Osteoblast (primary cell): ENCODE measurements around the gene SEPTIN8. TPM values are rescaled to one million over a fixed set of nuclear protein-coding genes. Genes with fewer than 3 reads are reported as not detected.

ENCODE experiments used
- DNase-seq: peaks from one replicate; pipeline ENCODE4 v3.0.0; 2011; ENCODE audit warnings: low spot score, mixed read lengths; ENCODE audit not compliant: insufficient read length; ENCODE audit errors: missing footprints
- H2AFZ ChIP-seq: 2 replicates; pipeline ENCODE4 v1.6.0; 2011; ENCODE audit warnings: mild to moderate bottlenecking, low read length
- H3K27ac ChIP-seq: 2 replicates; pipeline ENCODE4 v1.5.1; 2011; ENCODE audit warnings: mild to moderate bottlenecking, low read depth, low read length, moderate library complexity
- H3K27me3 ChIP-seq: 2 replicates; pipeline ENCODE4 v1.6.0; 2012; ENCODE audit warnings: mild to moderate bottlenecking, control low read depth, inconsistent platforms, low read length, moderate library complexity; ENCODE audit not compliant: insufficient read depth
- H3K36me3 ChIP-seq: 2 replicates; pipeline ENCODE4 v1.5.1; 2011; ENCODE audit warnings: mild to moderate bottlenecking, low read length, control low read depth, moderate library complexity; ENCODE audit not compliant: insufficient read depth
- H3K4me1 ChIP-seq: 2 replicates; pipeline ENCODE4 v1.5.1; 2011; ENCODE audit warnings: mild to moderate bottlenecking, low read length, control low read depth, moderate library complexity; ENCODE audit not compliant: insufficient read depth
- H3K4me2 ChIP-seq: 2 replicates; pipeline ENCODE4 v1.6.0; 2011; ENCODE audit warnings: mild to moderate bottlenecking, low read length; ENCODE audit not compliant: insufficient read depth
- H3K4me3 ChIP-seq: fragments of 200-600 bp; sonication (generic); 3 replicates; pipeline ENCODE4 v1.5.1; 2012; ENCODE audit warnings: mild to moderate bottlenecking, low read length, inconsistent platforms; ENCODE audit not compliant: insufficient read depth
- H3K79me2 ChIP-seq: 2 replicates; pipeline ENCODE4 v1.6.0; 2012; ENCODE audit warnings: mild to moderate bottlenecking, low read length, control low read depth, inconsistent platforms; ENCODE audit not compliant: insufficient read depth
- H3K9me3 ChIP-seq: 2 replicates; pipeline ENCODE4 v1.5.1; 2011; ENCODE audit warnings: low read depth, low read length, control low read depth
- H4K20me1 ChIP-seq: 2 replicates; pipeline ENCODE4 v1.6.0; 2012; ENCODE audit warnings: mild to moderate bottlenecking, low read length, control low read depth; ENCODE audit not compliant: insufficient read depth
- CTCF ChIP-seq: IDR thresholded peaks from 2 replicates; pipeline ENCODE4 v1.5.1; 2011; ENCODE audit warnings: mild to moderate bottlenecking, low read depth, low read length, moderate library complexity; ENCODE audit errors: extremely low read depth
- total RNA-seq: library from RNA; depleted of rRNA; stranded (reverse); fragments of >200 nt; gene quantifications from 2 replicates; pipeline ENCODE4 v1.2.3, GENCODE V29; 2012

Gene SEPTIN8
- total RNA-seq, 1 donor = 33.7 TPM

DNA sequence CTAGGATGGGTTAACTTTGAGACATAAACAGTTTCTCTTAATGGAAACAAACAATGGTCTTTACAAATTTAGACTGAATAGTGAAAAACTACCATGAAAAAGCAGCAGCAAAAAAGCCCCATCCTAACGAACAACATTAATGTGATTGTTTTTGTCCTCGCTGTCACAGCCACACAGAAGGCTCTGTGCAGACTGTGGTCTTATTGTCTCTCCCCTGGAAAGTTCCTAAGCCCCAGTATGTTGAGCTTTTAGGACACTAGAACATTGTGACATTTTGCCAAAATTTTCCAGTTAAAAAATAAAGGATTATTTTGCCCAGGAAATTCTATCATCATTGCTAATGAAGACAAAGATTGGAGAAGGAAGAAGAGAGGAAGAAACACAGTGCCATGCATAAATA is 23.5 kb upstream of the SEPTIN8 start:
- Histone ChIP-seq H3K27me3 (peaks cover 26% of the 10 kb centered on the region), H3K79me2 (no peaks in the 10 kb centered on the region), H3K4me1 (no peaks in the 10 kb centered on the region), H4K20me1 (no peaks in the 10 kb centered on the region), H3K4me2 (no peak overlapping the region), H3K27ac (no peak overlapping the region), H3K36me3 (no peaks in the 10 kb centered on the region), H2AFZ (no peak overlapping the region), H3K4me3 (no peak overlapping the region), H3K9me3 (no peaks in the 10 kb centered on the region)
- DNase-seq = no peak
- TF ChIP-seq CTCF = no peak

- Histone ChIP-seq H2AFZ (no peak overlapping the region), H4K20me1 (no peaks in the 10 kb centered on the region), H3K79me2 (no peaks in the 10 kb centered on the region), H3K4me3 (no peak overlapping the region), H3K27ac (no peak overlapping the region), H3K9me3 (no peaks in the 10 kb centered on the region), H3K36me3 (no peaks in the 10 kb centered on the region), H3K27me3 (peaks cover 26% of the 10 kb centered on the region), H3K4me2 (no peak overlapping the region), H3K4me1 (no peaks in the 10 kb centered on the region)
- no peak for TF ChIP-seq CTCF
- DNase-seq = no peak
These were observed 22.4 kb upstream of the SEPTIN8 start for GRCh38 chr5:132799392-132799791.

DNA sequence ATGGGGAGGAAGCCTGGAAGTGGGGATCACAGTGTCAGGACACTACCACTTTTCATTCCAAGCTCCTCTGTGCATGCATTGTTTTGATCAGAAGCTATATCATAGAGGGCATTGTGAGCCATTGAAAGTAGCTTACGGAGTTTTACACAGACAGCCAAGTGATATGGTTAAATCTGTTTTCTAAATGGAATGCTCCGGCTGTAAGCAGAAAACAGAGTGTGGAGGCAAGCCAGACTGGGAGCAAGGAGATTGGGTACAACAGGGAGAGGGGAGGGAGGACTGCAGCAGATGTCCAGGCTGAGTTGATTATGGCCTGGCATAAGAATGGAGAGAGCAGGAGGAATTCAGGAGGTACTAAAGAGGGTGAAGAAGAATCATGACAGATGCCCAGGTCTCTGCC is 20.6 kb upstream of the SEPTIN8 start:
- Histone ChIP-seq H3K4me2 (no peak overlapping the region), H3K79me2 (no peaks in the 10 kb centered on the region), H3K27ac (no peak overlapping the region), H4K20me1 (no peaks in the 10 kb centered on the region), H3K36me3 (no peaks in the 10 kb centered on the region), H3K27me3 (peaks cover 30% of the 10 kb centered on the region), H3K4me3 (no peak overlapping the region), H3K4me1 (no peaks in the 10 kb centered on the region), H3K9me3 (no peaks in the 10 kb centered on the region), H2AFZ (no peak overlapping the region)
- no peak for DNase-seq
- no peak for TF ChIP-seq CTCF

DNA sequence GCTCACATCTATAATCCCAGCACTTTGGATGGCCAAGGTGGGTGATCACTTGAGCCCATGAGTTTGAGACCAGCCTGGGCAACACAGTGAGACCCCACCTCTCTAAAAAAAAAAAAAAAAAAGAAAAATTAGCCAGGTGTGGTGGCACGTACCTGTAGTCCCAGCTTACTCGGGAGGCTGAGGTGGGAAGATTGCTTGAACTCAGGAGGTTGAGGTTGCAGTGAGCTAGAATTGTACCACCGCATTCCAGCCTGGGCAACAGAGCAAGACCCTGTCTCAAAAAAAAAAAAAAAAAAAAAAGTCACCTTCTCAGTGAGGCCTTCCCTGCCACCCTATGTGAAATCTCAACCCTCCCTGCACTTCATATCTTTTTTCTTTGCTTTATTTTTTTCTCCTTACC is 14.0 kb upstream of the SEPTIN8 start:
- TF ChIP-seq CTCF = no peak

More for the DNA sequence above, 14.0 kb upstream of the SEPTIN8 start:
- peaks cover 12% of the 10 kb centered on the region for H3K4me1 ChIP-seq
- no peak overlapping the region for H3K27ac ChIP-seq
- H3K9me3 ChIP-seq = no peaks in the 10 kb centered on the region
- no peaks in the 10 kb centered on the region for H4K20me1 ChIP-seq
- no peak overlapping the region for H2AFZ ChIP-seq
- no peaks in the 10 kb centered on the region for H3K79me2 ChIP-seq
- no peak for DNase-seq
- H3K4me2 ChIP-seq = no peak overlapping the region
- H3K27me3 ChIP-seq = peaks cover 17% of the 10 kb centered on the region
- H3K36me3 ChIP-seq = no peaks in the 10 kb centered on the region
- no peak overlapping the region for H3K4me3 ChIP-seq
